ENCODE results near the gene ATXN7L1. TPM values are rescaled to one million over a fixed set of nuclear protein-coding genes. Genes with fewer than 3 reads are reported as not detected.

Gene ATXN7L1
- total RNA-seq, 1 donor, result 17.3 TPM

GRCh38 chr7:105799677-105800076 is 76.7 kb downstream of the ATXN7L1 start:
- TF ChIP-seq CTCF (IDR thresholded peaks at IDR 0.05; ENCODE audit: insufficient read depth, low read depth, low read length), result no peak
- H3K4me3 ChIP-seq (ENCODE audit: low read depth, low read length), result no peak overlapping the region
- DNase-seq (ENCODE audit: low read depth), result peak; percentile 30

DNA sequence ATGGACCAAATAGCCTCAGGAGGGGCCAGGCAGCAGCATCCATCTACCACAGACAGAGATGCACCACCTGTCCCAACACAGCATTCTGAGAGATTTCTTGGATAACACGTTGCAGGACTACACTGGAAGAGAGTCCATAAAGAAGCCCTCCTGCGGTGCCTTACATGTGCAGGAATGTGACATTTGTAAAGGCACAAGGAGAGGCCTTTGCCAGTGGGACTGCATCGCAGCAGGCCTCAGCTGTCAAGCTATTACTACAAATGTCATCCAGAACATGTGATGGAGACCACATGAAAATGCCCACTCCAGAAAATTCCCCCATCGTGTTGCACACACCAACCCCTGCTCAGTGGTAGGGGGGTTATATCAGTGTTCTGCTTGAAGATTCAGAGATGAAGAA is 77.4 kb downstream of the ATXN7L1 start:
- no peak overlapping the region for H3K4me3 ChIP-seq (ENCODE audit: low read depth, low read length)
- DNase-seq (ENCODE audit: low read depth), result no peak
- no peak for TF ChIP-seq CTCF (IDR thresholded peaks at IDR 0.05; ENCODE audit: insufficient read depth, low read depth, low read length)

GRCh38 chr7:105797652-105798051 is 78.7 kb downstream of the ATXN7L1 start:
- TF ChIP-seq CTCF (IDR thresholded peaks at IDR 0.05; ENCODE audit: insufficient read depth, low read depth, low read length), result no peak
- no peak for DNase-seq (ENCODE audit: low read depth)
- H3K4me3 ChIP-seq (ENCODE audit: low read depth, low read length), result no peak overlapping the region

- DNase-seq (ENCODE audit: low read depth), result peak; percentile 55
- no peak for TF ChIP-seq CTCF (IDR thresholded peaks at IDR 0.05; ENCODE audit: insufficient read depth, low read depth, low read length)
- H3K4me3 ChIP-seq (ENCODE audit: low read depth, low read length), result no peak overlapping the region
Measured at GRCh38 chr7:105796365-105796764, 80.0 kb downstream of the ATXN7L1 start.

GRCh38 chr7:105794741-105795729 is 81.4 kb downstream of the ATXN7L1 start:
- H3K4me3 ChIP-seq (ENCODE audit: low read depth, low read length), result no peak overlapping the region

More at GRCh38 chr7:105794741-105795729, 81.4 kb downstream of the ATXN7L1 start:
- no peak for TF ChIP-seq CTCF (IDR thresholded peaks at IDR 0.05; ENCODE audit: insufficient read depth, low read depth, low read length)
- DNase-seq (ENCODE audit: low read depth), result peak; percentile 82

All from fibroblast of villous mesenchyme (primary cell).